Sigmoid colon (tissue), 7 donors: ENCODE results near the gene CPXM1. TPM values are rescaled to one million over a fixed set of nuclear protein-coding genes. Genes with fewer than 3 reads are reported as not detected.

Experiments used
- DNase-seq: peaks from one replicate; pipeline ENCODE4 v3.0.0-alpha.2; 2019
- H3K27ac ChIP-seq, 4 donors: fragments of 200-600 bp; sonication (generic); one replicate each; pipeline ENCODE4 v1.5.1; 2016 to 2019; ENCODE audit warnings: mild to moderate bottlenecking in 1 of 4
- H3K27me3 ChIP-seq, 3 donors: fragments of 200-600 bp; sonication (generic); one replicate each; pipeline ENCODE4 v1.5.1; 2019; ENCODE audit warnings: mild to moderate bottlenecking in 1 of 3
- H3K36me3 ChIP-seq, 4 donors: fragments of 200-600 bp; sonication (generic); one replicate each; pipeline ENCODE4 v1.5.1; 2016 to 2019
- H3K4me1 ChIP-seq, 4 donors: fragments of 200-600 bp; sonication (generic); one replicate each; pipeline ENCODE4 v1.5.1; 2017 to 2019
- H3K4me3 ChIP-seq, 4 donors: fragments of 200-600 bp; sonication (generic); one replicate each; pipeline ENCODE4 v1.5.1; 2017 to 2019; ENCODE audit warnings: mild to moderate bottlenecking in 2 of 4, moderate library complexity in 1 of 4
- H3K9me3 ChIP-seq, 4 donors: fragments of 200-600 bp in 3 of 4; sonication (generic) in 3 of 4; one replicate each; pipeline versions ENCODE4 v1.5.1 to v1.6.1; 2013 to 2019
- EP300 ChIP-seq, 4 donors: sonication (generic); formaldehyde crosslinking; IDR thresholded peaks; one replicate each; pipeline ENCODE4 v1.6.1; 2017; ENCODE audit warnings: antibody characterized with exemption in 4 of 4
- POLR2A ChIP-seq, 2 donors: fragments of 450-650 bp; IDR thresholded peaks; one replicate each; pipeline ENCODE4 v1.6.1; 2016; ENCODE audit warnings: antibody characterized with exemption in 2 of 2, mild to moderate bottlenecking in 2 of 2, moderate library complexity in 2 of 2
- POLR2AphosphoS5 ChIP-seq, 4 donors: sonication (generic); formaldehyde crosslinking; IDR thresholded peaks; one replicate each; pipeline ENCODE4 v1.6.1; 2017; ENCODE audit warnings: antibody characterized with exemption in 4 of 4
- WGBS, 2 donors: extraction: QIAGEN DNeasy Blood & Tissue Kit; methylation state at CpG; one replicate each; pipeline ENCODE4 v1.1.7; 2013; 5-methylcytosine and 5-hydroxymethylcytosine counted together
- intact Hi-C: fragments of 100-400 bp; cut with DNase I; formaldehyde crosslinking; loops from one replicate; pipeline ENCODE4 v1.15.1; 2023
- polyA plus RNA-seq, 3 donors: library from polyadenylated mRNA; stranded (reverse); fragments of 200-250 nt; gene quantifications; one replicate each; pipeline ENCODE4 v1.2.3, GENCODE V29; 2013
- total RNA-seq, 4 donors: library from RNA; depleted of rRNA; stranded (reverse); fragments of >200 nt; gene quantifications; one replicate each; pipeline ENCODE4 v1.1.0, GENCODE V29; 2016
- TF ChIP-seq, protein P1 (sequence below), 4 experiments: fragments of 450-650 bp in 3 of 4; fragments of 200-600 bp in 1 of 4; IDR thresholded peaks; one replicate each; pipeline ENCODE4 v1.5.1; 2016 to 2019; ENCODE audit warnings: antibody characterized with exemption in 4 of 4, mild to moderate bottlenecking in 3 of 4, moderate library complexity in 2 of 4
- donor health status: healthy with polysubstance abuse.
- donor health status: Bipolar disorder and iron deficiency.
- donor health status: healthy.

Gene CPXM1
- total and polyA plus RNA-seq, 7 donors = 0.54 to 10.0 (median 1.2) TPM

DNA sequence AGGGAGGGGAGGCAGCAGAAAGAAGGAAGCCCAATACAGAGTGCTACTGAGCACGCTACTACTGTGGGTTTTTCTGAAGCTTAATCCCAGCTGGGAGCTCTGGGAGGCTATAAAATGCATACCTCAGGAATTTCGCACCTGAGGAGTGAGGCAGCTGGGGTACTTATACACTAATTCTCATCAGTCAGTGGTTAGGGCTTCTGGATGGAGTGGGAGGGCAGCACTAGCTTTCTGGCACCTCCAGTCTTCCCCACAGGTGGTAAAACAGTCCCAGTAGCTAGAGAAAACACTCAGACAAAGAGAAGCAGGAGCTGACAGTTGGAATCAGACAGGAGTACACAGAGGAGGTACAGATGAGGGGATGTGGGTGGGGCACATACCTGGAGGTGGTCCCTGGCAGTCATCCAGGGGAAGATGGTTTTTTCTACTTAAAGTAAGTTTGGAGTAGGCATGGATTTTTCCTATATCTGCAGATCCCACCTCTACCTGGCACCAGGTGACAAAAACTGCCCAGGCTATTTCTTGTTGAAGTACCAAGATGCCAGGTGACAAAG is 37.8 kb downstream of the CPXM1 start:
- intact Hi-C loops = no loop called here
- Histone ChIP-seq H3K36me3 (no peaks in the 10 kb centered on the region), H3K27me3 (peaks cover 0 to 46% (median 22%) of the 10 kb centered on the region in 3 donors), H3K9me3 (no peaks in the 10 kb centered on the region), H3K4me3 (no peak overlapping the region), H3K27ac (no peak overlapping the region), H3K4me1 (peaks cover 0 to 4% (median 3%) of the 10 kb centered on the region in 4 donors)
- TF ChIP-seq EP300 (IDR thresholded peaks at IDR 0.05) (no peak), POLR2A (IDR thresholded peaks at IDR 0.05) (no peak), POLR2AphosphoS5 (IDR thresholded peaks at IDR 0.05) (no peak)
- TF ChIP-seq, protein P1, sequence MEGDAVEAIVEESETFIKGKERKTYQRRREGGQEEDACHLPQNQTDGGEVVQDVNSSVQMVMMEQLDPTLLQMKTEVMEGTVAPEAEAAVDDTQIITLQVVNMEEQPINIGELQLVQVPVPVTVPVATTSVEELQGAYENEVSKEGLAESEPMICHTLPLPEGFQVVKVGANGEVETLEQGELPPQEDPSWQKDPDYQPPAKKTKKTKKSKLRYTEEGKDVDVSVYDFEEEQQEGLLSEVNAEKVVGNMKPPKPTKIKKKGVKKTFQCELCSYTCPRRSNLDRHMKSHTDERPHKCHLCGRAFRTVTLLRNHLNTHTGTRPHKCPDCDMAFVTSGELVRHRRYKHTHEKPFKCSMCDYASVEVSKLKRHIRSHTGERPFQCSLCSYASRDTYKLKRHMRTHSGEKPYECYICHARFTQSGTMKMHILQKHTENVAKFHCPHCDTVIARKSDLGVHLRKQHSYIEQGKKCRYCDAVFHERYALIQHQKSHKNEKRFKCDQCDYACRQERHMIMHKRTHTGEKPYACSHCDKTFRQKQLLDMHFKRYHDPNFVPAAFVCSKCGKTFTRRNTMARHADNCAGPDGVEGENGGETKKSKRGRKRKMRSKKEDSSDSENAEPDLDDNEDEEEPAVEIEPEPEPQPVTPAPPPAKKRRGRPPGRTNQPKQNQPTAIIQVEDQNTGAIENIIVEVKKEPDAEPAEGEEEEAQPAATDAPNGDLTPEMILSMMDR (IDR thresholded peaks at IDR 0.05) = no peak
- 53 to 68% methylated on average over 2 of the region's 2 CpGs for WGBS, 2 donors
- no peak for DNase-seq

DNA sequence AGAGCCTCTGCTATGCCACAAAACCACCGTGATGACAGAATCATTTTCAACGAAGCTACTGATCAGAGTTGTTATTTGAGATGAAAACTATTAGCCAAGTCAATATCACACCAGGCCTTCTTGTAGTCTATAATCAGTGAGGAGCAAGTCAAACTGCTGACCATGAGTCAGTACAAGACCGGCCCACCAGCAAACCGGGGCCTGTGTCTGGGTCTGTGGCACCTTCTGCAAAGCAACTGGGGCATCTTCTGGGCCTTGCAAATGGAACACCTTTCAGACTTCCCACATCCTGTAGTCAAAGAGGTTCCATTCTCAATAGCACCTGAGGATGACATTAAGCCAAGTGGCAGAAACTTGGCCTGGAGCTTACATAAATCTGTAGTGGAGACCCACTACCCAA is 38.5 kb downstream of the CPXM1 start:
- H3K4me3 ChIP-seq = no peak overlapping the region
- intact Hi-C loops = no loop called here
- no peaks in the 10 kb centered on the region for H3K9me3 ChIP-seq
- H3K4me1 ChIP-seq = no peaks in the 10 kb centered on the region
- TF ChIP-seq EP300 (IDR thresholded peaks at IDR 0.05) = no peak
- TF ChIP-seq POLR2AphosphoS5 (IDR thresholded peaks at IDR 0.05) = no peak
- no peak for TF ChIP-seq POLR2A (IDR thresholded peaks at IDR 0.05)
- TF ChIP-seq, protein P1 (IDR thresholded peaks at IDR 0.05) = no peak
- H3K36me3 ChIP-seq = no peaks in the 10 kb centered on the region
- H3K27ac ChIP-seq = no peak overlapping the region
- 93 to 94% methylated on average over 4 of the region's 4 CpGs for WGBS, 2 donors
- peaks cover 0 to 39% (median 22%) of the 10 kb centered on the region in 3 donors for H3K27me3 ChIP-seq
- no peak for DNase-seq

DNA sequence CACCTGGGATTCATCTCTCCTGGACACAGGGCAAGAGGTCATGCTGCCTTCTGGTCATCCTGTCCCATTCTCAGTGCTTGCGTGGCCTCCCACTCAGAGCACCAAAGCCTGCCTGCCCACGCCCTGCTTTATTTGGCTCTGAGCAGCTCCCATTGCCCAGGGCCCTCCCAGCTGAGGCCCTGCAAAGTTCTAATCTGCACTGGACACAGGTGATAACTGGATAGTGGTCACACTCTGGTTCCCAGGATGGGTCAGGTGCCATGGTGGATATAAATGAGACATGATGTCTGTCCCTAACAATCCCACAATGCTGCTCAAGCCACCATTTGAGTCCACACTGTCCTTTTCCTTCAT is 39.5 kb downstream of the CPXM1 start:
- WGBS, 2 donors = 94 to 96% methylated on average over 2 of the region's 2 CpGs
- Histone ChIP-seq H3K9me3 (no peaks in the 10 kb centered on the region), H3K27me3 (peaks cover 0 to 38% (median 20%) of the 10 kb centered on the region in 3 donors), H3K36me3 (peaks cover 0 to under 1% (median 0%) of the 10 kb centered on the region in 4 donors), H3K27ac (no peak overlapping the region), H3K4me3 (no peak overlapping the region), H3K4me1 (no peaks in the 10 kb centered on the region)
- no peak for TF ChIP-seq EP300 (IDR thresholded peaks at IDR 0.05)
- no peak for TF ChIP-seq POLR2A (IDR thresholded peaks at IDR 0.05)
- no peak for TF ChIP-seq POLR2AphosphoS5 (IDR thresholded peaks at IDR 0.05)
- DNase-seq = no peak
- intact Hi-C loops = no loop called here

DNA sequence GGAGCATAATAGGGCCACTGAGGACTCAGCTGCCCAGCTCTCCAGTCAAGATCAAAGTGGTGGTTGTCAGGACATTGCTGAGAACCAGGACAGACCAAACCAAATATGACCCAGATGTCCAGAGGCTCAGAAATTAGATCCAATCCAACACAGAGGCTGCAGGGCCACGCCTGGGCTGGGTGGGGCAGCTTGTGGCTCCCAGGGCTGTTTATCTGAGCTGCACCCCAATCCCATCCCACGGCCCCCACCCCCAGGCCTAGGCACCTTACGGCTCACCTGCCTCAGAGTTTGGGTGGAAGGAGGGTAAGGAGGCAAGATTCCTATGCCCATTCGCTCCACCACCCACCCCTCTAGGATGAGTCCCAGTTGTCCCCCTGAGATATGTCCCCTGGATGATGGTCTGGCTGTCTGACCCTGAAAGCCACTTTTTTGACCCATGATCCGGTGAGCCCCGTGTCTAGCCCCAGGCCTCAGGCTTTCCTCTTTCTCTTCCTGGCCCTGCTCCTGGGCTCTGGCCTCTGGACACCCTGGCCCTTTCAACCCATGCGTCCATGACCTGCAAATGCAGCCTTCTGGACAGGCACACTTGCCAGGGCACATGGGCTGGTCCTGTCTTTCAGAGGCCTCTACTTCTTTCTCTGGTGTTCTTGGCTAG is 40.0 kb downstream of the CPXM1 start:
- Histone ChIP-seq H3K27me3 (peaks cover 0 to 38% (median 20%) of the 10 kb centered on the region in 3 donors), H3K4me3 (no peak overlapping the region), H3K36me3 (peaks cover 0 to 4% (median 0%) of the 10 kb centered on the region in 4 donors), H3K9me3 (no peaks in the 10 kb centered on the region), H3K4me1 (no peaks in the 10 kb centered on the region), H3K27ac (no peak overlapping the region)
- no peak for DNase-seq
- TF ChIP-seq POLR2A (IDR thresholded peaks at IDR 0.05) (no peak), POLR2AphosphoS5 (IDR thresholded peaks at IDR 0.05) (no peak)
- 64 to 89% methylated on average over 7 of the region's 7 CpGs for WGBS, 2 donors
- intact Hi-C loops = no loop called here

DNA sequence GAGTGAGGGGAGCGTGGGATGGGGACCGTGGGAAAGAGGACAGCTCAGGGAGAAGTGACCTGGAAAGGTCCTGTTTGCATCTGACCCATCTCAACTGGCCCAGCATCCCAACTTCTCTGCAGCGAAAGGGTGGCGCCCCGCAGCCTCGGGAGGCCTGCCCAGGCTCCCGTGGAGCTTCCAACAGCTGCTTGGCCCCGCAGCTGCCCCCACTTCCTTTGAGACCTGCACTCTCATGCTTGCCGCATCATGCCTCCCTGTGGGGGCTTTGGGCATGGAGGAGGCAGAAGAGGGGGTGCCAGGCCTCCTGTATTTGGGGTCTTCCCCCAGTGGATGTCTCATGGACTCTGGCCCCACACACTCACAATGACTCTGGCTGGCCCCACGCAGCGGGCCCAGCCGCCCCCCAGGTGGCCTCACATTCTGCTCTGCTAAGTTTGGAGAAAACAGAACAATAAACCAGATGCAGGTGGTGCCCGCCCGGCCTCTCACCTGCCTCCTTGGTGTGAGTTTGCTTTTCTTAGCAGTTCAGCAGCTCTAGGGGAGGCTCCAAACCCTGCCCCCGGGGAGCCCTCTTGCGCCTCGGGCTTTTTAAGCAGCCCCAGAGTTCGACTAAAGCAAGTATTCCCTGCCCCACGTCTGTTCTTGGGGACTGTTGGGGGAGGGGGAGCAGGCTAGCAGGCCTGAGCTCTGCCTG is 40.7 kb downstream of the CPXM1 start:
- no peak for DNase-seq
- H3K27ac ChIP-seq = no peak overlapping the region
- no peaks in the 10 kb centered on the region for H3K9me3 ChIP-seq
- 56 to 65% methylated on average over 19 of the region's 19 CpGs for WGBS, 2 donors
- TF ChIP-seq, protein P1 (IDR thresholded peaks at IDR 0.05) = no peak
- TF ChIP-seq POLR2A (IDR thresholded peaks at IDR 0.05) = no peak
- no peak for TF ChIP-seq POLR2AphosphoS5 (IDR thresholded peaks at IDR 0.05)
- no peak for TF ChIP-seq EP300 (IDR thresholded peaks at IDR 0.05)
- H3K4me1 ChIP-seq = no peaks in the 10 kb centered on the region
- intact Hi-C loops = no loop called here
- H3K36me3 ChIP-seq = peaks cover 0 to 4% (median 0%) of the 10 kb centered on the region in 4 donors
- H3K27me3 ChIP-seq = peaks cover 0 to 37% (median 21%) of the 10 kb centered on the region in 3 donors
- H3K4me3 ChIP-seq = no peak overlapping the region
